Heart left ventricle (tissue), 13 donors: Measurements from ENCODE around the gene YIF1A.

Source experiments
- POLR2A ChIP-seq, 2 donors: fragments of 450-650 bp; IDR thresholded peaks; one replicate each; pipeline ENCODE4 v1.6.1; 2017; ENCODE audit warnings: antibody characterized with exemption in 2 of 2, mild to moderate bottlenecking in 2 of 2, moderate library complexity in 2 of 2
- TF ChIP-seq, protein P1 (sequence below), 12 donors: fragments of 200-600 bp; sonication (generic) in 4 of 12; IDR thresholded peaks; one replicate each; pipeline versions ENCODE4 v1.5.0 to v1.8.0; 2018 to 2022; ENCODE audit warnings: antibody characterized with exemption in 12 of 12, mild to moderate bottlenecking in 5 of 12
- donor health status: ischemic (EF 13 %, LVEDD 7.1; RV severe dilation, severe dysfunction).
- donor health status: DM: no; HTN: yes; CAD: no.
- donor health status: DM: no; HTN: no; CAD: no.
- donor health status: ischemic (EF 25% LVEDD 6.9; RV normal size, moderate dysfunction).
- donor health status: ischemic (EF 25% LVEDD 5.7; RV mildly dilated, moderate dysfunction).
- donor health status: ischemic (EF 35%, LVEDD 5.7; RV mildly dilated, moderate dysfunction).
- donor health status: nonischemic (EF 11% LVEDD 7.7; RV severe dilation, severe dysfunction).
- donor health status: DM: yes; HTN: yes; CAD: no.
- donor health status: PGD.
- donor health status: ischemic (EF 29% LVEDD 5.4; RV normal size, mild dysfunction).
- donor health status: nonischemic (EF 23%, LVEDD 6.1; RV moderate dilation, normal function).

- TF ChIP-seq, protein P1, sequence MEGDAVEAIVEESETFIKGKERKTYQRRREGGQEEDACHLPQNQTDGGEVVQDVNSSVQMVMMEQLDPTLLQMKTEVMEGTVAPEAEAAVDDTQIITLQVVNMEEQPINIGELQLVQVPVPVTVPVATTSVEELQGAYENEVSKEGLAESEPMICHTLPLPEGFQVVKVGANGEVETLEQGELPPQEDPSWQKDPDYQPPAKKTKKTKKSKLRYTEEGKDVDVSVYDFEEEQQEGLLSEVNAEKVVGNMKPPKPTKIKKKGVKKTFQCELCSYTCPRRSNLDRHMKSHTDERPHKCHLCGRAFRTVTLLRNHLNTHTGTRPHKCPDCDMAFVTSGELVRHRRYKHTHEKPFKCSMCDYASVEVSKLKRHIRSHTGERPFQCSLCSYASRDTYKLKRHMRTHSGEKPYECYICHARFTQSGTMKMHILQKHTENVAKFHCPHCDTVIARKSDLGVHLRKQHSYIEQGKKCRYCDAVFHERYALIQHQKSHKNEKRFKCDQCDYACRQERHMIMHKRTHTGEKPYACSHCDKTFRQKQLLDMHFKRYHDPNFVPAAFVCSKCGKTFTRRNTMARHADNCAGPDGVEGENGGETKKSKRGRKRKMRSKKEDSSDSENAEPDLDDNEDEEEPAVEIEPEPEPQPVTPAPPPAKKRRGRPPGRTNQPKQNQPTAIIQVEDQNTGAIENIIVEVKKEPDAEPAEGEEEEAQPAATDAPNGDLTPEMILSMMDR (IDR thresholded peaks at IDR 0.05) = no peak
- TF ChIP-seq POLR2A (IDR thresholded peaks at IDR 0.05) = no peak
These were observed 46.7 kb downstream of the YIF1A start for GRCh38 chr11:66242095-66242765.
